Effector memory CD4-positive, alpha-beta T cell (primary cell): Measurements from ENCODE around the gene CDYL2.

Experiments used
- DNase-seq, 3 donors: peaks; one replicate each; pipeline ENCODE4 v3.0.0-alpha.2; 2020
- H3K27ac ChIP-seq: 2 replicates; pipeline ENCODE4 v1.7.0; 2013; ENCODE audit warnings: mild to moderate bottlenecking, low read length, moderate library complexity; ENCODE audit not compliant: insufficient read depth, poor library complexity, severe bottlenecking
- H3K27me3 ChIP-seq: replicated peaks from 2 replicates; pipeline ENCODE4 v1.7.0; 2013; ENCODE audit warnings: mild to moderate bottlenecking, low read length; ENCODE audit not compliant: insufficient read depth, control insufficient read depth, poor library complexity, severe bottlenecking
- H3K36me3 ChIP-seq: 2 replicates; pipeline ENCODE4 v1.7.0; 2013; ENCODE audit warnings: mild to moderate bottlenecking, low read length, moderate library complexity; ENCODE audit not compliant: control insufficient read depth, insufficient read depth
- H3K4me1 ChIP-seq: 2 replicates; pipeline ENCODE4 v1.7.0; 2013; ENCODE audit warnings: low read length, mild to moderate bottlenecking; ENCODE audit not compliant: control insufficient read depth, insufficient read depth, poor library complexity, severe bottlenecking
- H3K4me3 ChIP-seq: 2 replicates; pipeline ENCODE4 v1.7.0; 2013; ENCODE audit warnings: low read length, low read depth, mild to moderate bottlenecking; ENCODE audit not compliant: insufficient read depth, poor library complexity, severe bottlenecking
- H3K9me3 ChIP-seq: 2 replicates; pipeline ENCODE4 v1.7.0; 2013; ENCODE audit warnings: mild to moderate bottlenecking, low read length, moderate library complexity; ENCODE audit not compliant: control insufficient read depth

CDYL2 gene

GRCh38 chr16:80759419-80760162 is 44.8 kb downstream of the CDYL2 start:
- Histone ChIP-seq H3K4me3 (no peak overlapping the region), H3K9me3 (no peaks in the 10 kb centered on the region), H3K4me1 (no peaks in the 10 kb centered on the region), H3K36me3 (no peaks in the 10 kb centered on the region), H3K27me3 (no peaks in the 10 kb centered on the region), H3K27ac (no peak overlapping the region)
- no peak for DNase-seq

DNA sequence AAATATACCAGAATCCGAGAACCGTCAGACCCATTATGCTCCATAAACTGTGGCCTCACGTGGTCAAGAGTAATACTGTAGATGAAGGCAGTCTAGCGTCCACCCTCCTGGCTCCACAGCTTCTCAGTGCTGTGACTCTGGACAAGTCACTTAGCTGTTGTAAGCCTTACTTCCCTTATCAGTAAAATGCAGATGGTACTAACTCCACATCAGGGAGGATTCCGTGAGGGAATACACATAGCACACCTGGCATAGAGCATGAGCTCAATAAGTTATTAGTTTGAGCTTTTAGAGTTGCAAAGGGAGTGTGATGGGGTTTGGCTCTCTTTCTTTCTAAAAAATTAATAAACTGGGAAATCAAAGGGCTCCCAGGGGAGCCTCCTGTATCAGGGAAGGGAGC is 49.9 kb downstream of the CDYL2 start:
- no peaks in the 10 kb centered on the region for H3K27me3 ChIP-seq
- no peaks in the 10 kb centered on the region for H3K36me3 ChIP-seq
- no peak overlapping the region for H3K4me3 ChIP-seq
- no peak overlapping the region for H3K27ac ChIP-seq
- no peaks in the 10 kb centered on the region for H3K4me1 ChIP-seq
- DNase-seq, result no peak
- no peaks in the 10 kb centered on the region for H3K9me3 ChIP-seq

DNA sequence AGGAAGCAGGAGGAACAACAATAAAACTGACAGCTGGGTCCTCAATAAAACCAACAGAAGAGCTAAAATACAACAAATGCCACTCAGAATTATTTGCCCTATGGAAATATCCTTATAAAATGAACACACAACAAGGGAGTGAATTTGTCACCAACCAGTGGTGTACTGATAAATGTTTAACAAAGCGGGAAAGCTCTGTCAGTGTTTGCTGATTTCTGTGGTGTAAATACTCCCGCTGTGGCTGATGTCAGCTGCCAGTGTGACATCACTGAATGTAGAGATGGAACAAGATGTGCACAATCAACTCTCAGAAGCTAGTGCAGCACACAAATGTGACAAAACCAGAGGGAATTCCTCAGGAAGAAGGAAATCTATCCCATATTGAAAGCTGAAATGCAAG is 51.9 kb downstream of the CDYL2 start:
- H3K4me3 ChIP-seq, result no peak overlapping the region
- H3K9me3 ChIP-seq, result no peaks in the 10 kb centered on the region
- H3K36me3 ChIP-seq, result no peaks in the 10 kb centered on the region
- no peak overlapping the region for H3K27ac ChIP-seq
- H3K4me1 ChIP-seq, result no peaks in the 10 kb centered on the region
- H3K27me3 ChIP-seq, result no peaks in the 10 kb centered on the region
- no peak for DNase-seq

DNA sequence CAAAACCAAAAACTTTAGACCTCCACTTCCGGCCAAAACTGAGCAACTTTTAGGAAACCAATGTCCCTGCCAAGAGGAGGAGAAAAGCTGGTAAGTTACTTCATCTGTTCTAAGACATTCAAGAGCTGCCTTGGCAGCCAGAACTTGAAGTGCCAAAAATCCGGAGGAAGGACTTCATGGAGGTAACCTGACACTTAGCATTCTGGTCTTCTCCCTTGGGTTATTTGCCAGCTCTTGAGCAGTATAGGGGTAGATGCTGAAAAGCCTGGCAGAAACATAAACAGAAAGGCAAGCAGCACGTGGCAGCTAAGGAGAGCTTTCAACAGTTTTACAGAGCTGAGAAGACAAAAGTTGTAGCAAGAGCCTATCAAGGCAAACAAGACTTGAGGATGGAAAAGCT is 53.2 kb downstream of the CDYL2 start:
- H3K27ac ChIP-seq, result no peak overlapping the region
- no peak for DNase-seq
- H3K27me3 ChIP-seq, result no peaks in the 10 kb centered on the region
- H3K36me3 ChIP-seq, result no peaks in the 10 kb centered on the region
- no peaks in the 10 kb centered on the region for H3K4me1 ChIP-seq
- no peak overlapping the region for H3K4me3 ChIP-seq
- H3K9me3 ChIP-seq, result no peaks in the 10 kb centered on the region

DNA sequence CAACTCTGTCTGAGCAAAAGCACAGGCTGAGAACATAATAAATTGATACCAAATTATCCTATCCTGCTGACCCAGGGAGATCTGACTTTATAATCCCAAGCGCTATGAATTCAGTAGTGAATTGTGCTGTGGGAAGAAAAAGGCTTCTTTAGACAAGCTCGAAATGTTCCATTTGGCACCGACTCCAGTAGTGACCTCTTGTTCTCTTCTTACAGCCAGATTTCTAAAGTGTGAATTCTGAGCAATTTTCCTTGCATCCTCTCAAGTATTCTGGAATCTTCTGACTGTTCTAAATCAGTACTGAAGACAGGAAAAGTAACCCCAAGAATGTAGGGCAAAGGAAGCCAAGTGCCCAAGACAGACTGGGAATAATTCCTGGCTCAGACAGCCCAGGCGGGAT is 58.2 kb downstream of the CDYL2 start:
- H3K9me3 ChIP-seq, result no peaks in the 10 kb centered on the region
- no peaks in the 10 kb centered on the region for H3K27me3 ChIP-seq
- H3K4me3 ChIP-seq, result no peak overlapping the region
- DNase-seq, result no peak
- no peak overlapping the region for H3K27ac ChIP-seq
- H3K4me1 ChIP-seq, result no peaks in the 10 kb centered on the region
- H3K36me3 ChIP-seq, result no peaks in the 10 kb centered on the region

GRCh38 chr16:80744856-80745255 is 59.5 kb downstream of the CDYL2 start:
- no peak for DNase-seq

GRCh38 chr16:80743772-80744171 is 60.6 kb downstream of the CDYL2 start:
- Histone ChIP-seq H3K27ac (no peak overlapping the region), H3K27me3 (no peaks in the 10 kb centered on the region), H3K36me3 (no peaks in the 10 kb centered on the region), H3K4me3 (no peak overlapping the region), H3K9me3 (no peaks in the 10 kb centered on the region), H3K4me1 (no peaks in the 10 kb centered on the region)
- no peak for DNase-seq

More at GRCh38 chr16:80744856-80745255, 59.5 kb downstream of the CDYL2 start:
- Histone ChIP-seq H3K4me1 (no peaks in the 10 kb centered on the region), H3K9me3 (no peaks in the 10 kb centered on the region), H3K27me3 (no peaks in the 10 kb centered on the region), H3K27ac (no peak overlapping the region), H3K36me3 (no peaks in the 10 kb centered on the region), H3K4me3 (no peak overlapping the region)

GRCh38 chr16:80743273-80743672 is 61.1 kb downstream of the CDYL2 start:
- Histone ChIP-seq H3K27me3 (no peaks in the 10 kb centered on the region), H3K4me3 (no peak overlapping the region), H3K36me3 (no peaks in the 10 kb centered on the region), H3K9me3 (no peaks in the 10 kb centered on the region), H3K4me1 (no peaks in the 10 kb centered on the region), H3K27ac (no peak overlapping the region)
- DNase-seq, result no peak

GRCh38 chr16:80742331-80742730 is 62.1 kb downstream of the CDYL2 start:
- no peaks in the 10 kb centered on the region for H3K4me1 ChIP-seq
- no peak overlapping the region for H3K4me3 ChIP-seq
- DNase-seq, result no peak
- no peaks in the 10 kb centered on the region for H3K36me3 ChIP-seq
- H3K27ac ChIP-seq, result no peak overlapping the region
- no peaks in the 10 kb centered on the region for H3K27me3 ChIP-seq
- no peaks in the 10 kb centered on the region for H3K9me3 ChIP-seq

GRCh38 chr16:80741724-80742123 is 62.7 kb downstream of the CDYL2 start:
- Histone ChIP-seq H3K9me3 (no peaks in the 10 kb centered on the region), H3K27ac (no peak overlapping the region), H3K4me3 (no peak overlapping the region), H3K27me3 (no peaks in the 10 kb centered on the region), H3K4me1 (no peaks in the 10 kb centered on the region), H3K36me3 (no peaks in the 10 kb centered on the region)
- DNase-seq, result no peak
